Esophagus squamous epithelium (tissue), 5 donors: Measurements from ENCODE around the gene A1BG. TPM values are rescaled to one million over a fixed set of nuclear protein-coding genes. Genes with fewer than 3 reads are reported as not detected.

ENCODE experiments used
- DNase-seq: peaks from one replicate; lab custom pipeline; 2025; lab: John Stamatoyannopoulos, UW
- H3K27ac ChIP-seq, 4 donors: fragments of 200-600 bp; sonication (generic); one replicate each; pipeline ENCODE4 v1.5.1; 2016 to 2019; ENCODE audit warnings: mild to moderate bottlenecking in 1 of 4
- H3K27me3 ChIP-seq, 4 donors: fragments of 200-600 bp; sonication (generic); 1 replicate in 3 of 4; 2 replicates in 1 of 4; pipeline versions ENCODE4 v1.5.1 to v1.6.0; 2017 to 2021; ENCODE audit warnings: antibody characterized with exemption in 1 of 4
- H3K36me3 ChIP-seq, 3 donors: fragments of 200-600 bp; sonication (generic); one replicate each; pipeline ENCODE4 v1.5.1; 2016 to 2019
- H3K4me1 ChIP-seq, 3 donors: fragments of 200-600 bp; sonication (generic); one replicate each; pipeline ENCODE4 v1.5.1; 2017 to 2019
- H3K4me3 ChIP-seq, 4 donors: fragments of 200-600 bp; sonication (generic); 1 replicate in 3 of 4; 2 replicates in 1 of 4; pipeline ENCODE4 v1.5.1; 2016 to 2019; ENCODE audit warnings: mild to moderate bottlenecking in 2 of 4, moderate library complexity in 1 of 4
- H3K9me3 ChIP-seq, 3 donors: fragments of 200-600 bp; sonication (generic); one replicate each; pipeline ENCODE4 v1.5.1; 2016 to 2019
- POLR2A ChIP-seq, 4 donors: fragments of 450-650 bp; IDR thresholded peaks; one replicate each; pipeline ENCODE4 v1.6.1; 2017; ENCODE audit warnings: antibody characterized with exemption in 4 of 4, mild to moderate bottlenecking in 4 of 4, moderate library complexity in 3 of 4
- WGBS, 2 donors: methylation state at CpG; one replicate each; pipeline ENCODE4 v1.1.5; 2018; 5-methylcytosine and 5-hydroxymethylcytosine counted together
- intact Hi-C: fragments of 100-400 bp; cut with DNase I; formaldehyde crosslinking; loops from one replicate; pipeline ENCODE4 v1.15.0; 2022
- total RNA-seq, 4 donors: library from RNA; depleted of rRNA; stranded (reverse); fragments of >200 nt; gene quantifications; one replicate each; pipeline ENCODE4 v1.1.0, GENCODE V29; 2016
- TF ChIP-seq, protein P1 (sequence below), 6 experiments: fragments of 450-650 bp in 4 of 6; fragments of 200-600 bp in 2 of 6; sonication (generic) in 2 of 6; IDR thresholded peaks; one replicate each; pipeline ENCODE4 v1.5.1; 2016 to 2019; ENCODE audit warnings: antibody characterized with exemption in 6 of 6, mild to moderate bottlenecking in 4 of 6, moderate library complexity in 4 of 6
- donor health status: DM: yes; HTN: yes; CAD: no.

A1BG gene
- total RNA-seq, 4 donors from 2014 or later: 1.1 to 25.1 (median 13.9) TPM; not detected in 1

DNA sequence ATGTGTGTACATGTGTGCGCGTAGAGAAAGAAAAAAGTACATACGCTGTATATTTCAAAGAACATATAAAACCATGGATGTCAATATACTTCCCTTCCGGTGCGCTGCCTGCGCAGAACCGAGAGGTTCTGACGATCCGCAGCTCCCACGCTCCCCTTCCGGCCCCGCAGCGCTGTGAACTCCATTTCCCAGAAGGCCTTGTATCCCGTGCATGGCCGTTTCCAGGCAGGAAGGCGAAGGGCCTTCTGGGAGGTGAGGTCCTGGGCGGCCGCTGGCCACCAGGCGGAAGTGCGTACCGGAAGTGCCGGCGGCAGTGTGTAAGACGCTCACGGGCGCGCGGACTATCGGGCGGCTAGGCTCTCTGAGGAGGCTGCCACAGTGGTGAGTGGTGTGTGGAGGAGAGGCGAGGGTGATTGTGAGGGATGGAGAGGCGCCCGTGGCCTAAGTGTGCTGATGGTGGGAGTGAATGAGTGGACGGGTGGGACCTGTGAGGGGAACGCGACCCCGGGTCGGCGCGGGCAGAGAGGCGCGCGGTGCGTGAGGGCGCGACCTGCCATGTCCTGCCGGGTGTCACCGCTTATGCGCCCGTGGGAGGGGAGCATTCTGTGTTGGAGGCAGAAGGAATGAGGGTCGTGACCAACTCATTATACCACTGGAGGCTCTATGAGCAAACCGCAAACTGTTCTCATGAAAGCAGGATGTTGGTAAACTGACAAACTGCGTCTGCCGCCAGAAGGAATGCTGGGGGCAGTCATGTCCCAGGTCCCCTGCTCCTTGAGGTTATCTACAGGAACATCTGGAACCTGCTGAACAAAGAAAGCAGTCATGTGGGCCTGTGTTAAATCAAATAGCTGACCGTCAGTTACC lies 48.0 kb downstream of the A1BG start, which contains the start of gene ERVK3-1:
TSS of gene ERVK3-1 (plus strand) at position 313 of the 867 bp plus-strand sequence. CDS start 6,792 bp downstream, outside the sequence.
- peak in 3 of 4 donors; percentile 31 to 82 (median 71) for TF ChIP-seq POLR2A (IDR thresholded peaks at IDR 0.05)
- TF ChIP-seq, protein P1, sequence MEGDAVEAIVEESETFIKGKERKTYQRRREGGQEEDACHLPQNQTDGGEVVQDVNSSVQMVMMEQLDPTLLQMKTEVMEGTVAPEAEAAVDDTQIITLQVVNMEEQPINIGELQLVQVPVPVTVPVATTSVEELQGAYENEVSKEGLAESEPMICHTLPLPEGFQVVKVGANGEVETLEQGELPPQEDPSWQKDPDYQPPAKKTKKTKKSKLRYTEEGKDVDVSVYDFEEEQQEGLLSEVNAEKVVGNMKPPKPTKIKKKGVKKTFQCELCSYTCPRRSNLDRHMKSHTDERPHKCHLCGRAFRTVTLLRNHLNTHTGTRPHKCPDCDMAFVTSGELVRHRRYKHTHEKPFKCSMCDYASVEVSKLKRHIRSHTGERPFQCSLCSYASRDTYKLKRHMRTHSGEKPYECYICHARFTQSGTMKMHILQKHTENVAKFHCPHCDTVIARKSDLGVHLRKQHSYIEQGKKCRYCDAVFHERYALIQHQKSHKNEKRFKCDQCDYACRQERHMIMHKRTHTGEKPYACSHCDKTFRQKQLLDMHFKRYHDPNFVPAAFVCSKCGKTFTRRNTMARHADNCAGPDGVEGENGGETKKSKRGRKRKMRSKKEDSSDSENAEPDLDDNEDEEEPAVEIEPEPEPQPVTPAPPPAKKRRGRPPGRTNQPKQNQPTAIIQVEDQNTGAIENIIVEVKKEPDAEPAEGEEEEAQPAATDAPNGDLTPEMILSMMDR (IDR thresholded peaks at IDR 0.05): peak in 4 of 6 experiments; percentile 21 to 52 (median 41)
- WGBS, 2 donors: 0 to 1% methylated on average over 39 to 47 of the region's 55 CpGs
- intact Hi-C loops: no loop called here
- no peaks in the 10 kb centered on the region for H3K9me3 ChIP-seq
- peak; percentile 92 for DNase-seq
- H3K36me3 ChIP-seq: peaks cover 0 to 56% (median 0%) of the 10 kb centered on the region in 3 donors
- peak within 1 kb of the TSS; percentile 80 to 96 (median 92) for H3K27ac ChIP-seq
- H3K4me3 ChIP-seq: peak within 1 kb of the TSS; percentile 61 to 94 (median 86)
- H3K4me1 ChIP-seq: peaks cover 6 to 35% (median 15%) of the 10 kb centered on the region in 3 donors
- no peaks in the 10 kb centered on the region for H3K27me3 ChIP-seq

DNA sequence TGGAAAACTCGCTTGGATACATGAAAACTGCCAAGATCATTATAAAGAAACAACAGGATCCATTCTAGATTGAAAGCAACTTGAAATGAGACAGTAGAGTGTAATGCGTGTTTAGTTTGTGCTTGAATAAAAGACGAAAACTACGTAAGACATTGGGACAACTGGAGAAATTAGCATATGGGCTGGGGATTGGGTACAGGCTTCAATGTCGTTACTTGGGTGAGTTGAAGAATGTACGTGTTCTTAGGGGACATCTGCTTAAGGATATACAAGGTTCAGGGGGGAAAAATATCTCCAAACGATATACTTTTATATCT lies 48.6 kb downstream of the A1BG start:
- TF ChIP-seq, protein P1 (IDR thresholded peaks at IDR 0.05): no peak
- no peak for TF ChIP-seq POLR2A (IDR thresholded peaks at IDR 0.05)
- intact Hi-C loops: no loop called here
- H3K27me3 ChIP-seq: no peaks in the 10 kb centered on the region
- no peaks in the 10 kb centered on the region for H3K9me3 ChIP-seq
- WGBS, 2 donors: 11 to 15% methylated on average over 7 of the region's 7 CpGs
- H3K36me3 ChIP-seq: peaks cover 0 to 56% (median 0%) of the 10 kb centered on the region in 3 donors
- peak overlapping the region; percentile 80 to 96 (median 92) for H3K27ac ChIP-seq
- DNase-seq: no peak
- peak overlapping the region; percentile 61 to 94 (median 86) for H3K4me3 ChIP-seq
- peaks cover 6 to 35% (median 15%) of the 10 kb centered on the region in 3 donors for H3K4me1 ChIP-seq

DNA sequence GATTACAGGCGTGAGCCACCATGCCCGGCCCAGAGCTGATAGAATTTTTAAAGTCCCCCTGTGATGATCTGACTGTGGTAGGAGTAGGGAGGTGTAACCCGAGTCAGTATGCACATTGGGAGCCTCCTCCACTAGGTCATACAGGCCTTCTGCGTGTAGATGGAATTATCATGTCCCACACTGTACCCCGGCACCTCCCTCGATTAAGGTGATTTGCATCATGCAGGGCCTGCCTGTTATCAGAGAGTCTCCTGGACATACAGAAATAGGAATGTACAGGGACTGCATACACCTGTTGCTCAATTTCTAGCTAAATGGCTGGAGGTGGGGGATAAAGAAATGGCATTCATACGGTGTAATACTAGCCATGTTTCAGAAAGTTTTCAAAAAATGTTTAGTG lies 49.0 kb downstream of the A1BG start:
- Histone ChIP-seq H3K27me3 (no peaks in the 10 kb centered on the region), H3K4me3 (peak overlapping the region in 3 of 4 donors; percentile 78 to 94 (median 94)), H3K27ac (peak overlapping the region in 2 of 4 donors; percentile 93 to 96), H3K36me3 (peaks cover 0 to 56% (median 0%) of the 10 kb centered on the region in 3 donors), H3K9me3 (no peaks in the 10 kb centered on the region), H3K4me1 (peaks cover 6 to 35% (median 15%) of the 10 kb centered on the region in 3 donors)
- no peak for DNase-seq
- intact Hi-C loops: no loop called here
- TF ChIP-seq, protein P1 (IDR thresholded peaks at IDR 0.05): no peak
- TF ChIP-seq POLR2A (IDR thresholded peaks at IDR 0.05): no peak
- WGBS, 2 donors: 66 to 90% methylated on average over 2 to 5 of the region's 7 CpGs

DNA sequence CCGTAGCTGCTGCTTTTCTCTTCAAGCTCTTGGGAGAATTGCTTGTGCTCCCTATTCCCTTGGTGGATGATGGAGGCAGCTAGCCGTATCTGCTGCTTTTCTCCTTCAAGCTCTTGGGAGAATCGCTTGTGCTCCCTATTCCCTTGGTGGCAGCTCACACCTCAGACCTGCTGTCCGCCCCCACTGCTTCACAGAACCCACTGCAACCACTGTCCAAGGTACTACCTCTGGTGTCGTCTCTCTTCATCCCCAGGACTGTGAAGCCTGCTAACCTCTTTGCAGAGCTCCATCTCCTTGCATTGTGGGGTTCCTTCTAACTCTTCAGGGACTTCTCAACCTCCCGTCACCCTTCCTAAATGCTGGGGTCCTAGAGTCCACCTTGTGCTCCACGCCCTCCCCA lies 52.7 kb downstream of the A1BG start:
- Histone ChIP-seq H3K9me3 (peaks cover 0 to 26% (median 4%) of the 10 kb centered on the region in 3 donors), H3K27ac (no peak overlapping the region), H3K4me3 (no peak overlapping the region), H3K36me3 (peaks cover 0 to 62% (median 0%) of the 10 kb centered on the region in 3 donors), H3K4me1 (peaks cover 0 to 10% (median 0%) of the 10 kb centered on the region in 3 donors), H3K27me3 (no peaks in the 10 kb centered on the region)
- DNase-seq: no peak
- TF ChIP-seq, protein P1 (IDR thresholded peaks at IDR 0.05): no peak
- no peak for TF ChIP-seq POLR2A (IDR thresholded peaks at IDR 0.05)
- intact Hi-C loops: no loop called here
- 93 to 95% methylated on average over 7 of the region's 7 CpGs for WGBS, 2 donors

DNA sequence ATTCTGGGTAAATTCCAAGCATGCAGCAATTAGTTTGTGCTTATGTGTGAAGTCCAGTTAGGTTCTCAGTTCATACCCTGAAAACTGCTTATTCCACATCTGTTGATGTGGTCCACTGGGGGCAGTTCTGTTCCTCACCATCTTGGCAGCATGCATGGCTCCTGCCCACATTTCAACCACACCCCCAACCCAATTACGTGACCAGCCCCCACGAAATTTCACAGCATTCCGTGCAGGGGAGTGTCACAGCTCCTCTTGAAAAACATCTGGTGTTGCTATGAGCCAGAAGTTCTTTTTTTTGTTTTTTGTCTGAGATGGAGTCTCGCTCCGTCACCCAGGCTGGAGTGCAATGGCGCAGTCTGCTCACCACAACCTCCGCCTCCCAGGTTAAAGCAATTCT lies 57.2 kb downstream of the A1BG start:
- H3K36me3 ChIP-seq: peaks cover 24 to 100% (median 33%) of the 10 kb centered on the region in 3 donors
- no peak overlapping the region for H3K4me3 ChIP-seq
- TF ChIP-seq POLR2A (IDR thresholded peaks at IDR 0.05): no peak
- TF ChIP-seq, protein P1 (IDR thresholded peaks at IDR 0.05): no peak
- H3K27me3 ChIP-seq: no peaks in the 10 kb centered on the region
- no peak overlapping the region for H3K27ac ChIP-seq
- WGBS, 2 donors: 87 to 93% methylated on average over 4 to 7 of the region's 7 CpGs
- no peaks in the 10 kb centered on the region for H3K4me1 ChIP-seq
- no peak for DNase-seq
- intact Hi-C loops: no loop called here
- H3K9me3 ChIP-seq: peaks cover 0 to 69% (median 43%) of the 10 kb centered on the region in 3 donors
